ENCODE measurements around the gene TBL1X.

DNA sequence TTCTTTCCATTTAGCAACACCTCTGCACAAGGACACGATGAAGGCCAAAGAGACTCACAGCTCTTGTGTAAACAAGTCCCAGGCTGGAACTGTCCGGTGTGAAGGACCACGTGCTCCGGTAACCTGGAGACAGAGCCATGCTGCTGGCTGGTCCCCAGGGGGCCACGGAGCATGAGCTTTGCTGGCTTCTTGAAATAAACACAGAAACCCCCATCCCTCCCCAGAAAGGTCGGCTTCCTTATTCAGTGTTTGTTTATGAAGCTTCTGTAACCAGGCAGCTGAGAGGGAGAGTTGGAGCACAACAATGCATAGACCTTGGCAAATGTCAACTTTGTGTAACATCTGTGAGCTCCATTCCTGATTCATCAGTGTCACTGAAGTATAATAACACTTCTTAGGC is 191.4 kb downstream of the TBL1X start:
- TF ChIP-seq, protein P1, sequence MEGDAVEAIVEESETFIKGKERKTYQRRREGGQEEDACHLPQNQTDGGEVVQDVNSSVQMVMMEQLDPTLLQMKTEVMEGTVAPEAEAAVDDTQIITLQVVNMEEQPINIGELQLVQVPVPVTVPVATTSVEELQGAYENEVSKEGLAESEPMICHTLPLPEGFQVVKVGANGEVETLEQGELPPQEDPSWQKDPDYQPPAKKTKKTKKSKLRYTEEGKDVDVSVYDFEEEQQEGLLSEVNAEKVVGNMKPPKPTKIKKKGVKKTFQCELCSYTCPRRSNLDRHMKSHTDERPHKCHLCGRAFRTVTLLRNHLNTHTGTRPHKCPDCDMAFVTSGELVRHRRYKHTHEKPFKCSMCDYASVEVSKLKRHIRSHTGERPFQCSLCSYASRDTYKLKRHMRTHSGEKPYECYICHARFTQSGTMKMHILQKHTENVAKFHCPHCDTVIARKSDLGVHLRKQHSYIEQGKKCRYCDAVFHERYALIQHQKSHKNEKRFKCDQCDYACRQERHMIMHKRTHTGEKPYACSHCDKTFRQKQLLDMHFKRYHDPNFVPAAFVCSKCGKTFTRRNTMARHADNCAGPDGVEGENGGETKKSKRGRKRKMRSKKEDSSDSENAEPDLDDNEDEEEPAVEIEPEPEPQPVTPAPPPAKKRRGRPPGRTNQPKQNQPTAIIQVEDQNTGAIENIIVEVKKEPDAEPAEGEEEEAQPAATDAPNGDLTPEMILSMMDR (conservative IDR thresholded peaks at IDR 0.05) = no peak
- TF ChIP-seq EZH2 (IDR thresholded peaks at IDR 0.05; ENCODE audit: low read depth) = no peak

Data from PC-9 (cell line).